A204.1 (cell line): ENCODE results near the gene FRS2.

Source experiments
- FAIRE-seq: peaks from 2 replicates; lab custom pipeline; 2012; peaks lifted over from hg19 to GRCh38; lab: Jason Lieb, UNC

FRS2 gene

GRCh38 chr12:69533844-69534243 is 63.7 kb downstream of the FRS2 start:
- FAIRE-seq, result no peak

- no peak for FAIRE-seq
Observed at GRCh38 chr12:69534389-69534822, 64.2 kb downstream of the FRS2 start.

- no peak for FAIRE-seq
Observed at GRCh38 chr12:69540987-69541386, 70.8 kb downstream of the FRS2 start.

GRCh38 chr12:69544087-69544486 is 73.9 kb downstream of the FRS2 start:
- FAIRE-seq, result no peak

GRCh38 chr12:69545081-69545480 is 74.9 kb downstream of the FRS2 start:
- FAIRE-seq, result no peak

GRCh38 chr12:69546693-69547438 is 76.7 kb downstream of the FRS2 start:
- FAIRE-seq, result no peak

GRCh38 chr12:69548687-69549086 is 78.5 kb downstream of the FRS2 start:
- no peak for FAIRE-seq

- FAIRE-seq, result no peak
Observed at GRCh38 chr12:69550569-69551350, 80.6 kb downstream of the FRS2 start.

- FAIRE-seq, result no peak
Observed at GRCh38 chr12:69553628-69554248, 83.5 kb downstream of the FRS2 start.

DNA sequence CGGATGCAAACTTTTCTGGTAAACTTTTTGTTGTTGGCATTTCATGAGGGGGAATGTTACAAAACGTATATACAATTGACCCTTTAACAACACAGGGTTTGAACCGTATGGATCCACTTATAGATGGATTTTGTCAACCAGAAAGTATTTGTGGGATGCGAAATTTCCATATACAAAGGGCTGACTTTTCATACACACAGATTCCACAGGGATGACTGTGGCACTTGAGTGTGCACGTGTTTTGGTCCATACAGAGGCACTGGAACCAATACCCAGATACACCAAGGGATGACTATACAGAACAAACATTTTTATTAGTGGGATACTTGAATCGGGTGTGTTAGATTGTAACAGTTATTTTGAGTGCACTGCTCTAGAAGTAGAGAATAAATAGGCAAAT is 85.3 kb downstream of the FRS2 start:
- FAIRE-seq, result no peak

- FAIRE-seq, result no peak
Observed at GRCh38 chr12:69556383-69556782, 86.2 kb downstream of the FRS2 start.

DNA sequence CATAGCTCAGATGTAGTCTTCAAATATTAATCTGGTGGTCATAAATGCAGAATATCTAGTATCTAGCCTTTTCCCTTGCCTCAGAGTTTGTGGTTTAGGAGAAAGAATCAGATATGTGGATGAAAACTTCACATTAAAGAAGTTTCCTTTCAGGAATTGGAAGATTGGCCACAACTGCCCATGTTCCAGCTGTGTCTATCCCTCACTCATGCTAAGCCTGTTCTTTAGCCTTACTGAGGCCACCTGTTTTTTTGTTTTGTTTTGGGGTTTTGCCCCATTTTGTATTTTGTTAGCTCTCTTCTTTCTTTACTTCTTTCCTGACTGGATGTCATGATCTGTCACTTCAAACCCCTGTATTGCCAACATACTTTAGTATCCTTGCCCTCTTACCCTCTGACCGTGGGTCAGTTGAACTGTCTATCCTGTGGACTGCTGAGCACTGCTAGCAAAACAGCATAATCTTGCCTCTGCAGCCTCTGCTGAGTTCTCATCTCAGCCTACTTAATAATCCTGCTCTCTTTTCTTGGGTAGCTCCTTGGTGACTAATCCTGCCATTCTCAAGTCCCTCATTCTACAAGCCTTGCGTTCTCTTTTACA is 93.1 kb downstream of the FRS2 start:
- FAIRE-seq, result no peak

DNA sequence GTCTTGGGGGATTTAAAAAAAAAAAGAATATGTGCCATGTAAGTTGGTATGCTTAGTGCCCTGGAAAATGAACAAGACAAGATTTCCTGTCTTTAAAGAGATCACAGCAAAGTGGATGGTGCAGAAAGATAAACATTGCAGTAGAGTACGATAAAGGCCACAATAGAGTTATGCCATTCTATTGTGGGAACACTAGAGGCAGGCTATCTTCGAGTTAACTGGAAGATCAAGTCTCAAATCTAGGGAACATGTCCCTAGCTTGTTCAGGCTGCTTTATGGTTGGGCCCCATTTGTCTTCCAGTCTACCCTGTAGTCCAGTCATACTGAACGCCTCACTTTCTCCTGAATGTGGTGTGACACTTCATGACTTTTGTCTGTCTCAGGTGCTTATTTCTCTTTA is 96.4 kb downstream of the FRS2 start:
- no peak for FAIRE-seq

DNA sequence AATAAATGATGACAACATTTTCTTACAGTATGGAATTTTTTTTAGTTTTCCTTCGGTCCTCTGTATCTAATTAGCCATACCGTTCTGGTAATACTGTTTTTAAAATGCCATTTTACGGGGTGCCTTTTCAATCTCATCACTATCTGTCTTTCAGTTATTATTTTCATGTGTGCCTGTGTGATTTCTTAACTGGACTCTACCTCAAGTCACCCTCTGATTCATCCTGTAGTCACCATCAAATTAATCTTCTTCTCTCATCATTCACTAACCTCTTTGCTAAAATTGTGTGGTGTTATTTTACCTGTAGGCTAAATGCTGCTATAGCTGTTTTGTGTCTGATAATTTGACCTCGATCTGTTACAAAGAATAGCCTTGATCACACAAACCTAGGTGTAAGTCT is 99.0 kb downstream of the FRS2 start:
- no peak for FAIRE-seq

DNA sequence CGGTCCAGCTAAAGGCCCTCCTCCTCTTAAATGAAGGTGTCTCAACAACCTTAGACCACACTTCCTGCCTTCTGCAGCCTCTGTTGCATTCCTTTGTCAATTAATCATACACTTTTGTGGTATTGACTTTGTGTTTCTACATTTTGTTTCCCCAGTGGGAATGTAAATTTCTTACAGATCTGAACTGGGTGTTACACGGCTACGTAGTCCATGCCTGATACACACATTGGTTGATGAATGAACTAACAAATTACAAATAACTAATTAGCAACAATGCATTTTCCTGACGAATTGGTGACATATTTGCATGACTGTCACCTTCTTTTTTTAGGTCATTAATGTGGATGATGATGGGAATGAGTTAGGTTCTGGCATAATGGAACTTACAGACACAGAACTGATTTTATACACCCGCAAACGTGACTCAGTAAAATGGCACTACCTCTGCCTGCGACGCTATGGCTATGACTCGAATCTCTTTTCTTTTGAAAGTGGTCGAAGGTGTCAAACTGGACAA is 99.9 kb downstream of the FRS2 start:
- FAIRE-seq, result no peak

GRCh38 chr12:69570545-69571399 is 100.6 kb downstream of the FRS2 start:
- FAIRE-seq, result peak; percentile 91

DNA sequence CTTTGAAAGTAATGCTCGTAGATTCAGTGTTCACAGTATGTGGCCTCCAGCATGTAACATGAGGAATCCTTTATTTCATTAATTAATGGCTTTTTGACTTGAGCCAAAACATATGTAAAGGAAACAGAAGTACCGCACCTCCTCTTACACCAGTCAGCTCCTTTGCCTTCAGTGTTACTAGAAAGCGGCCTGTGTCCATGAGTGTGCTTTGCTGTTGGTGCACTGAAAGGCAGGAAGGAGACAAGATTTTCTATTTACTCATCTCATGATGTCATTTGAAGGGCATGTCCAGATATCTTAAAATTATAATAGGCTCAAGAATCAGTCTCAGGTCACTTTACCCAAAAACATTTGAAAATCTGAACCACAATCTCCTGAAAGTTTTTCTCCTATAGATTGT is 105.2 kb downstream of the FRS2 start:
- FAIRE-seq, result no peak

DNA sequence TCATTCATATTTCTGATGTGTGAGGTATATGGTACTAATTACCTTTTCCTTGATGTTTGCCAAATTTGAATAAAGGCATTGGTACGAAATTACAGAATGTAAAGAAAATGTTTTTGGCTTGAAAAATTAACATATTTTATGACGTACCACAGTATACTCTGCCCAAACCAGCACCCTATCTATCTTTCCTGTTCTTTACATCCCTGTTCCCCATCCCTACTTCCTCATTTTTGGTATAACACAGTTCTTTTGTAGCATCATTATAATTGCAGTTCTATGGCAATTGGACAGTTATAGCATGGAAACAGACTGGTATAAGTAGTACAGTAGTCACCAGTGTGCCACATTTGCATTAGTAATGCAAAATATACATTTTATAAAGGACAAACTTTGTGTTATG is 108.1 kb downstream of the FRS2 start:
- no peak for FAIRE-seq

DNA sequence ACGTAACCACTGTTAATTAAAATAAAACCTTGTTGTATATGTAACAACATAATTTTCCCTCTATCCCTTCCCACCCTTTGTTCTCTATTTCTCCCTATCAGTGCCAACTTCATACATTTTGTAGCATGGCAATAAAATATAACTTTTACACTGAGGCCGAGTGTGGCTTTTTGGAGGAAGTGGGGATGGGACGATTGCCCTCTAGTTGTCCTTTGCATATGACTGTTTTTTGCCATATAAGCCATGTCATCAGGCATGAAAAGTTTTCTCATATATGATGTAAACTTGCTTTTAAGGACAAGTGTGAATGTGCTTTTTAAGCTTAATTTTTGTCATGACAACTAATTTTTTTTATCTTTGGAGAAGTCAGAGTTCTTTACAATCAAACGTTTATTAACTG is 108.8 kb downstream of the FRS2 start:
- no peak for FAIRE-seq

DNA sequence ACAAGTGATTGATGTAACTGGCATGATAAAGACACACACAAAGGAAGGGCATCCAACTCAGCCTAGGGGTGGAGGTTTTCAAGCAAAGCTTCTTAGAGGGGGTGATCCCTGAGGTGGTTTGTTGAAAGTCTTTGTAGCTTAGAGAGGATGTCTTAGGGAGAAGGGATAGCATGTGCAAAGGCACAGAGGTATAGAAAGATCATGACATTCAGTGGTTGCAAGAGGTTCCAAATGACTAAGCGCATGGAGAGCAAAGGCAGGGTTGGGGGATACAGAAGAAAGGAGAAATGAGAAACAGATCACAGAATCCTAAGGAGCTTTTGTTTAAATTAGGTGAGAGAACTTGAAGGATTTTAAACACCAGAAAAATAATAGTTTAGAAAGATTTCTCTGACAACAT is 109.9 kb downstream of the FRS2 start:
- no peak for FAIRE-seq

DNA sequence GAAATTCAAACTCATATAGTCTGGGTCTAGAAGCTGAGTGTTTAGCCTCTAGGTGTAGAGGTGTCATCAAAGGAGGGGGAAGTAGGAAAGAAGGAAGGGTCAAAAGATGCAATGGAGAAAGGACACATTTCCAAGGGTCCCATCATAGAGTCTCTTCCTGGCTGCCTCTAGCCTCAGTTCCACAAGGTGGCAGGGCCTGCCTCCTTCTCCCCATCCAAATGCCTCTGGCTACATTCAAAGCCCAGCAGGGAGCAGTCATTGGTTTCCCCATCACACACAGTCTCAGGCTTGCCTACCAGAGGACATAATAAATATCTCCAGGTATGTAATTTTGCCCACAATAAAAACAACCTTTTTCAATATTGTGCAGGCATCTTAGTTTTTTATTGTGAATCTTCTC is 113.0 kb downstream of the FRS2 start:
- no peak for FAIRE-seq
